Psoas muscle (tissue), 8 donors: Measurements from ENCODE around the gene CHCHD4. TPM values are rescaled to one million over a fixed set of nuclear protein-coding genes. Genes with fewer than 3 reads are reported as not detected.

ENCODE experiments used
- ATAC-seq, 4 donors: fragments of 200-7000 bp; cut with Tn5 transposase; one replicate each; pipeline ENCODE4 v1.9.1; 2020; ENCODE audit warnings: moderate library complexity in 3 of 4, mild to moderate bottlenecking in 2 of 4
- DNase-seq, 2 donors: peaks; one replicate each; pipeline ENCODE4 v3.0.0-alpha.2; 2020
- H3K27ac ChIP-seq: fragments of 200-600 bp; one replicate; pipeline ENCODE4 v1.8.0; 2022
- H3K27me3 ChIP-seq, 3 donors: fragments of 200-600 bp in 1 of 3; one replicate each; pipeline versions ENCODE4 v1.6.1 to v1.8.0; 2013 to 2022; ENCODE audit warnings: low read length in 2 of 3, mild to moderate bottlenecking in 2 of 3, moderate library complexity in 1 of 3; ENCODE audit not compliant: insufficient read depth in 3 of 3
- H3K36me3 ChIP-seq, 2 donors: fragments of 200-600 bp in 1 of 2; one replicate each; pipeline versions ENCODE4 v1.6.1 to v1.8.0; 2013 to 2022; ENCODE audit warnings: low read depth in 1 of 2, mild to moderate bottlenecking in 1 of 2, moderate library complexity in 1 of 2; ENCODE audit not compliant: insufficient read depth in 1 of 2
- H3K4me1 ChIP-seq: fragments of 200-600 bp; one replicate; pipeline ENCODE4 v1.8.0; 2022
- H3K4me3 ChIP-seq: fragments of 200-600 bp; one replicate; pipeline ENCODE4 v1.8.0; 2022; ENCODE audit warnings: mild to moderate bottlenecking
- H3K9me3 ChIP-seq: fragments of 200-600 bp; one replicate; pipeline ENCODE4 v1.8.0; 2022
- WGBS, 3 donors: extraction: QIAGEN DNeasy Blood & Tissue Kit; methylation state at CpG; one replicate each; pipeline versions ENCODE4 v1.1.6 to v1.1.7; 2013; 5-methylcytosine and 5-hydroxymethylcytosine counted together
- intact Hi-C, 2 donors: fragments of 100-400 bp; cut with DNase I; formaldehyde crosslinking; loops; one replicate each; pipeline versions ENCODE4 v1.11.0 to v1.14.2; 2022
- polyA plus RNA-seq, 3 donors: library from polyadenylated mRNA; stranded (reverse); fragments of 200-250 nt; gene quantifications; one replicate each; pipeline ENCODE4 v1.2.3, GENCODE V29; 2013
- total RNA-seq, 4 donors: library from RNA; stranded (reverse); fragmentation: NEBNext Ultra II Directional in 2 of 4; extraction: Animal tissue kit (Norgen Biotek cat#: 25700) in 2 of 4; gene quantifications; one replicate each; pipeline versions ENCODE4 v1.2.1 to v1.2.4, GENCODE V29; 2021 to 2023
- TF ChIP-seq, protein P1 (sequence below): fragments of 200-600 bp; IDR thresholded peaks from one replicate; pipeline ENCODE4 v1.8.0; 2022; ENCODE audit warnings: antibody characterized with exemption
- donor health status: healthy with polysubstance abuse.
- donor health status: DM: no; HTN: no; CAD: no; lungs with moderate emphysema.
- donor health status: Bipolar disorder and iron deficiency.
- donor health status: healthy.
- donor health status: DM: yes; HTN: yes; CAD: no.
- donor health status: DM: no; HTN: no; CAD: no.
- donor health status: DM: no; HTN: no; CAD: no.
- donor health status: DM: yes; HTN: yes; CAD: no.

The CHCHD4 gene
- total and polyA plus RNA-seq, 7 donors, result 18.5 to 55.4 (median 26.8) TPM

GRCh38 chr3:14139771-14140170 lies 15.1 kb upstream of the CHCHD4 start:
- H3K4me3 ChIP-seq, result no peak overlapping the region
- intact Hi-C loops, result loop anchor here in 1 of 2 donors (5.0 kb wide), 1 partner anchor 38 kb away; the partner anchor contains the start of genes LSM3 and XPC
- ATAC-seq (no peak), DNase-seq (no peak)
- no peaks in the 10 kb centered on the region for H3K27me3 ChIP-seq
- peaks cover 2 to 83% of the 10 kb centered on the region in 2 donors for H3K36me3 ChIP-seq
- WGBS, 3 donors, result 80 to 89% (median 85%) methylated on average over 5 of the region's 5 CpGs
- H3K4me1 ChIP-seq, result peaks cover 46% of the 10 kb centered on the region
- H3K27ac ChIP-seq, result no peak overlapping the region
- no peaks in the 10 kb centered on the region for H3K9me3 ChIP-seq
- TF ChIP-seq, protein P1, sequence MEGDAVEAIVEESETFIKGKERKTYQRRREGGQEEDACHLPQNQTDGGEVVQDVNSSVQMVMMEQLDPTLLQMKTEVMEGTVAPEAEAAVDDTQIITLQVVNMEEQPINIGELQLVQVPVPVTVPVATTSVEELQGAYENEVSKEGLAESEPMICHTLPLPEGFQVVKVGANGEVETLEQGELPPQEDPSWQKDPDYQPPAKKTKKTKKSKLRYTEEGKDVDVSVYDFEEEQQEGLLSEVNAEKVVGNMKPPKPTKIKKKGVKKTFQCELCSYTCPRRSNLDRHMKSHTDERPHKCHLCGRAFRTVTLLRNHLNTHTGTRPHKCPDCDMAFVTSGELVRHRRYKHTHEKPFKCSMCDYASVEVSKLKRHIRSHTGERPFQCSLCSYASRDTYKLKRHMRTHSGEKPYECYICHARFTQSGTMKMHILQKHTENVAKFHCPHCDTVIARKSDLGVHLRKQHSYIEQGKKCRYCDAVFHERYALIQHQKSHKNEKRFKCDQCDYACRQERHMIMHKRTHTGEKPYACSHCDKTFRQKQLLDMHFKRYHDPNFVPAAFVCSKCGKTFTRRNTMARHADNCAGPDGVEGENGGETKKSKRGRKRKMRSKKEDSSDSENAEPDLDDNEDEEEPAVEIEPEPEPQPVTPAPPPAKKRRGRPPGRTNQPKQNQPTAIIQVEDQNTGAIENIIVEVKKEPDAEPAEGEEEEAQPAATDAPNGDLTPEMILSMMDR, result no peak

GRCh38 chr3:14138878-14139655 lies 14.4 kb upstream of the CHCHD4 start:
- Histone ChIP-seq H3K9me3 (no peaks in the 10 kb centered on the region), H3K4me3 (no peak overlapping the region), H3K27me3 (no peaks in the 10 kb centered on the region), H3K36me3 (peaks cover 4 to 90% of the 10 kb centered on the region in 2 donors), H3K27ac (no peak overlapping the region), H3K4me1 (peaks cover 39% of the 10 kb centered on the region)
- intact Hi-C loops, result no loop called here
- ATAC-seq, result no peak
- no peak for DNase-seq
- WGBS, 3 donors, result 81 to 92% (median 85%) methylated on average over 14 of the region's 14 CpGs
- TF ChIP-seq, protein P1, result no peak

DNA sequence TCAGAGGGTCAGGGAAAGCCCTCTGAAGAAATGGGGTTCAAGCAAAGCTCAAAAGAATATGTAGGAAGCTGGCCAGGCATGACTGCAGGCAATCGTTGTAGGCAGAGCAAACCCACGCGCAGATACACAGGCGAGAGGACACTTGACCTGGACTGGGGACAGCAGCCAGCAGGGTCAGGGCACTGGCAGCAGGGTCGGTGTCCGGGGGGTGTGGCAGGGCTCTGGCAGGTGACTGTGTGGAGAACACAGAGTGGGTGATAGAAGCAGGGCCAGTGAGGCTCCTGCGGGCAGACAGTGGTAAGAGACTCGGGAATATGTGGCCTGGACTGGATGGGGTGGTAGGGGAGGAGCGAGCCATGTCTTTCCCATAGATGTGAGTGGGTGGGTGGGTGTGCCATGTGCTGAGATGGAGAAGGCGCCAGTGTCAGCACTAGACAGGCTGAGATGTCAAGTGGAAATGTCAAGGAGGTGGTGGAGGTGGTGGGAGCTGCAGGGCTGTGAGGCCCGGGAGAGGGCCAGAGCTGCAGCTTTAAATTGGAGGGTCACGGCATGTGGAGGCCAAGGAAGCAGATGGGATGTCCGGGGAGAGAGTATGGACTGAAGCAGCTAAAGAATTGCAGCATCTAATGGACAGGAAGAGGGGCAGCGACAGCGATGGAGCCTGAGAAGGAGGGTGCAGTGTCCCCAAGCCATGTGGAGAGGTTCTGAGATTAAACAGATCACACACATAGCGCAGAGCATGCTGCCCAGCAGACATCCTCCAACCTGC lies 13.6 kb upstream of the CHCHD4 start:
- ATAC-seq (no peak), DNase-seq (no peak)
- Histone ChIP-seq H3K36me3 (peaks cover 6 to 97% of the 10 kb centered on the region in 2 donors), H3K4me3 (no peak overlapping the region), H3K27ac (peak overlapping the region; percentile 93), H3K9me3 (no peaks in the 10 kb centered on the region), H3K27me3 (no peaks in the 10 kb centered on the region), H3K4me1 (peaks cover 31% of the 10 kb centered on the region)
- 74 to 78% (median 75%) methylated on average over 16 of the region's 16 CpGs for WGBS, 3 donors
- TF ChIP-seq, protein P1, result no peak
- intact Hi-C loops, result no loop called here

DNA sequence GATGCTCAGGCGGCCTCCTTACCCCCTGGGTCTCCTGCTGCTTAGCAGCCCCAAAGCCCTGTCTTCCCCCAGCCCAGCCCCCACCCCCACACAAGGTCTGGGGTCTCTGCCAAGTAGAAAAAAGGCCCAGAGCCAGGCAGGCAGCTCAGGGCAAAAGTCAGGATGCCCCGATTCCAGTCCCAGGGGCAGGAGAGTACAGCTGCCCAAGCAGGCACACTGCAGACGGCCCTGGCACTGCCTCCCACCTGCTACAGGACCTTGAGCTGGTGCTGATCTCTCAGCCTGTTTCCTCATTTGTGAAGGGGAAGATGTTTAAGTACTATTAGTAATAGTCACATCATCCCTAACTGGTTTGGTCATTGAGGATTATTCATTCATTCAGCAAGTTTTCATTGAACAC lies 12.8 kb upstream of the CHCHD4 start:
- 29 to 39% (median 31%) methylated on average over 3 of the region's 3 CpGs for WGBS, 3 donors
- ATAC-seq (peak in 3 of 4 donors; percentile 36 to 51 (median 38)), DNase-seq (no peak)
- H3K4me1 ChIP-seq, result peaks cover 29% of the 10 kb centered on the region
- H3K27me3 ChIP-seq, result no peaks in the 10 kb centered on the region
- TF ChIP-seq, protein P1, result no peak
- H3K4me3 ChIP-seq, result no peak overlapping the region
- intact Hi-C loops, result no loop called here
- H3K27ac ChIP-seq, result peak overlapping the region; percentile 93
- H3K36me3 ChIP-seq, result peaks cover 10 to 97% of the 10 kb centered on the region in 2 donors
- no peaks in the 10 kb centered on the region for H3K9me3 ChIP-seq
